ENCODE results near the gene USP10.

DNA sequence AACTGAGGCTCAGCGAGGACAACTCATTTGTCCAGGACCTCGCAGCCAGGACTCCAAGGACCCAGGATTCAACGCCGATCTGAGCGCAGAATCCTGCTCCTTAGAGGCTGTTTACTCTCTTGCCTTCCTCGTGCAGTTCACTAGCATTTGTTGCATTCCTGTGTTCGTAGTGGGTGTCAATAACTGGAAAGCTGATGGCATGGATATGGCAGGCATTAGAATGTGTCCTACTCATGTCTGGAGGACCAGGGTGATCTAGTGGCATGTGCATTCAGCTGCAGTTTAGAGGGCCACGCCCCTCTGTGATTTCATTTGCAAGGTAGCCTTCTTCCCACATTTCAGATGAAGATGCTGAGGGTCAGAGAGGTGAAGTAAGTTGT lies 120.5 kb downstream of the USP10 start:
- TF ChIP-seq, protein P1, sequence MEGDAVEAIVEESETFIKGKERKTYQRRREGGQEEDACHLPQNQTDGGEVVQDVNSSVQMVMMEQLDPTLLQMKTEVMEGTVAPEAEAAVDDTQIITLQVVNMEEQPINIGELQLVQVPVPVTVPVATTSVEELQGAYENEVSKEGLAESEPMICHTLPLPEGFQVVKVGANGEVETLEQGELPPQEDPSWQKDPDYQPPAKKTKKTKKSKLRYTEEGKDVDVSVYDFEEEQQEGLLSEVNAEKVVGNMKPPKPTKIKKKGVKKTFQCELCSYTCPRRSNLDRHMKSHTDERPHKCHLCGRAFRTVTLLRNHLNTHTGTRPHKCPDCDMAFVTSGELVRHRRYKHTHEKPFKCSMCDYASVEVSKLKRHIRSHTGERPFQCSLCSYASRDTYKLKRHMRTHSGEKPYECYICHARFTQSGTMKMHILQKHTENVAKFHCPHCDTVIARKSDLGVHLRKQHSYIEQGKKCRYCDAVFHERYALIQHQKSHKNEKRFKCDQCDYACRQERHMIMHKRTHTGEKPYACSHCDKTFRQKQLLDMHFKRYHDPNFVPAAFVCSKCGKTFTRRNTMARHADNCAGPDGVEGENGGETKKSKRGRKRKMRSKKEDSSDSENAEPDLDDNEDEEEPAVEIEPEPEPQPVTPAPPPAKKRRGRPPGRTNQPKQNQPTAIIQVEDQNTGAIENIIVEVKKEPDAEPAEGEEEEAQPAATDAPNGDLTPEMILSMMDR (IDR thresholded peaks at IDR 0.05) = no peak
- no peak for TF ChIP-seq EP300 (IDR thresholded peaks at IDR 0.05)

All from tibial nerve (tissue), 4 donors.